ENCODE measurements around the gene KIAA0232.

GRCh38 chr4:6820695-6821094 lies 38.2 kb downstream of the KIAA0232 start:
- no peak for TF ChIP-seq E2F4 (IDR thresholded peaks at IDR 0.05; ENCODE audit: low read depth, low read length)
- TF ChIP-seq RCOR1 (conservative IDR thresholded peaks at IDR 0.05; ENCODE audit: low read depth, low read length): no peak
- no peak for TF ChIP-seq SMAD1 (IDR thresholded peaks at IDR 0.05; ENCODE audit: low read depth, partially characterized antibody)
- no peak for TF ChIP-seq MXI1 (IDR thresholded peaks at IDR 0.05; ENCODE audit: low read depth, low read length)
- TF ChIP-seq CTCF (IDR thresholded peaks at IDR 0.05 in 2 of 3, conservative IDR thresholded peaks at IDR 0.05 in 1 of 3; ENCODE audit: control insufficient read depth in 2 of 3, extremely low read depth in 1 of 3, insufficient read depth in 1 of 3, low read depth in 3 of 3, low read length in 3 of 3): no peak
- no peak for TF ChIP-seq BCLAF1 (IDR thresholded peaks at IDR 0.05)
- TF ChIP-seq SUPT20H (IDR thresholded peaks at IDR 0.05; ENCODE audit: borderline replicate concordance, control insufficient read depth, low read depth, low read length): no peak
- no peak for TF ChIP-seq EZH2 (IDR thresholded peaks at IDR 0.05; ENCODE audit: borderline replicate concordance, control insufficient read depth, low read depth, low read length)
- TF ChIP-seq POLR2AphosphoS5 (IDR thresholded peaks at IDR 0.05; ENCODE audit: low read length): no peak
- TF ChIP-seq PRDM15 (CRISPR knock-in tag; IDR thresholded peaks at IDR 0.05): no peak
- no peak for TF ChIP-seq CHD2 (IDR thresholded peaks at IDR 0.05; ENCODE audit: borderline replicate concordance, low read depth, low read length)
- TF ChIP-seq POLR2A (IDR thresholded peaks at IDR 0.05; ENCODE audit: low read depth, low read length): no peak
- TF ChIP-seq RAD21 (IDR thresholded peaks at IDR 0.05; ENCODE audit: insufficient read depth, low read depth, low read length): no peak
- TF ChIP-seq USF1 (IDR thresholded peaks at IDR 0.05; ENCODE audit: borderline replicate concordance, extremely low read length, insufficient read depth, low read depth, low read length): no peak

All from GM12878 (cell line).